Endothelial cell of umbilical vein (primary cell): ENCODE results near the gene APMAP. TPM values are rescaled to one million over a fixed set of nuclear protein-coding genes. Genes with fewer than 3 reads are reported as not detected.

ENCODE experiments used
- BruUV-seq: library from RNA; stranded (reverse); fragments of 400-500 nt; replicated peaks from 2 replicates; lab custom pipeline; 2021; lab: Mats Ljungman, UMichigan
- CTCF ChIA-PET: fragments of 300-600, 350-600 bp; sonication (Branson Sonifier 250); formaldehyde crosslinking; loops from one replicate; lab custom pipeline; 2021; ENCODE audit warnings: antibody characterized with exemption, inconsistent platforms; lab: Charles Lee
- POLR2A ChIA-PET: fragments of 300-600, 350-600 bp; sonication (Branson Sonifier 250); formaldehyde crosslinking; loops from one replicate; lab custom pipeline; 2021; ENCODE audit warnings: antibody characterized with exemption, inconsistent platforms; lab: Charles Lee
- DNase-seq: peaks from one replicate; pipeline ENCODE4 v3.0.0-alpha.2; 2011; ENCODE audit warnings: low read depth, low spot score
- FAIRE-seq: peaks from 2 replicates; lab custom pipeline; 2011; peaks lifted over from hg19 to GRCh38; lab: Jason Lieb, UNC
- H2AFZ ChIP-seq: 2 replicates; pipeline ENCODE4 v1.6.0; 2012; ENCODE audit warnings: low read depth, low read length, control low read depth, inconsistent platforms
- H3K27ac ChIP-seq: 2 replicates; pipeline ENCODE4 v1.5.1; 2011; ENCODE audit warnings: low read depth, mild to moderate bottlenecking, control low read depth, low read length, moderate library complexity; ENCODE audit not compliant: insufficient read depth
- H3K27me3 ChIP-seq, 2 experiments: 2 replicates each; pipeline versions ENCODE4 v1.6.0 to v1.6.1; 2011; ENCODE audit warnings: low read length in 2 of 2, mixed read lengths in 1 of 2; ENCODE audit not compliant: control insufficient read depth in 2 of 2, insufficient read depth in 2 of 2
- H3K36me3 ChIP-seq, 2 experiments: 2 replicates in 1 of 2; 3 replicates in 1 of 2; pipeline ENCODE4 v1.5.1; 2011; ENCODE audit warnings: low read length in 2 of 2, mild to moderate bottlenecking in 1 of 2, moderate library complexity in 1 of 2; ENCODE audit not compliant: control insufficient read depth in 2 of 2, insufficient read depth in 2 of 2; ENCODE audit errors: extremely low read depth in 1 of 2
- H3K4me1 ChIP-seq: 3 replicates; pipeline ENCODE4 v1.5.1; 2011; ENCODE audit warnings: mild to moderate bottlenecking, low read length; ENCODE audit not compliant: control insufficient read depth, insufficient read depth; ENCODE audit errors: extremely low read depth
- H3K4me2 ChIP-seq: 2 replicates; pipeline ENCODE4 v1.6.1; 2011; ENCODE audit warnings: low read length, control low read depth, mixed read lengths; ENCODE audit not compliant: insufficient read depth
- H3K4me3 ChIP-seq, 3 experiments: fragments of 200-600 bp in 1 of 3; sonication (generic), shearing (Covaris generic) in 1 of 3; replicated peaks in 1 of 3; 2 replicates each; pipeline ENCODE4 v1.5.1; 2011 to 2016; ENCODE audit warnings: control low read depth in 3 of 3, low read length in 3 of 3, mild to moderate bottlenecking in 2 of 3, inconsistent platforms in 1 of 3, low read depth in 1 of 3, moderate library complexity in 1 of 3; ENCODE audit not compliant: insufficient read depth in 1 of 3
- H3K79me2 ChIP-seq: 2 replicates; pipeline ENCODE4 v1.6.0; 2012; ENCODE audit warnings: low read length, inconsistent platforms; ENCODE audit not compliant: control insufficient read depth, insufficient read depth
- H3K9ac ChIP-seq: replicated peaks from 2 replicates; pipeline ENCODE3; 2011; ENCODE audit warnings: low read length, control low read depth; ENCODE audit not compliant: insufficient read depth; ENCODE audit errors: extremely low read depth
- H3K9me1 ChIP-seq: replicated peaks from 3 replicates; pipeline ENCODE4 v1.6.0; 2011; ENCODE audit warnings: mild to moderate bottlenecking, low read length; ENCODE audit not compliant: control insufficient read depth, insufficient read depth; ENCODE audit errors: extremely low read depth
- H3K9me3 ChIP-seq: replicated peaks from 2 replicates; pipeline ENCODE4 v1.5.1; 2012; ENCODE audit warnings: low read length, inconsistent platforms; ENCODE audit not compliant: control insufficient read depth, insufficient read depth
- H4K20me1 ChIP-seq: replicated peaks from 2 replicates; pipeline ENCODE3; 2011; ENCODE audit warnings: mild to moderate bottlenecking, low read length; ENCODE audit not compliant: control insufficient read depth, insufficient read depth; ENCODE audit errors: extremely low read depth
- EZH2 ChIP-seq: IDR thresholded peaks from 2 replicates; pipeline ENCODE4 v1.6.1; 2012; ENCODE audit warnings: borderline replicate concordance, low read depth, mild to moderate bottlenecking, moderate library complexity, low read length, inconsistent platforms; ENCODE audit not compliant: severe bottlenecking
- FOS ChIP-seq: IDR thresholded peaks from 2 replicates; pipeline ENCODE4 v1.6.1; 2011; ENCODE audit warnings: mild to moderate bottlenecking, low read length, moderate library complexity, borderline replicate concordance; ENCODE audit not compliant: insufficient read depth
- GATA2 ChIP-seq: IDR thresholded peaks from 2 replicates; pipeline ENCODE4 v1.7.0; 2011; ENCODE audit warnings: low read depth, mild to moderate bottlenecking, moderate library complexity, mixed read lengths, low read length; ENCODE audit not compliant: insufficient read length, insufficient read depth
- JUN ChIP-seq: IDR thresholded peaks from 2 replicates; pipeline ENCODE4 v1.6.1; 2011; ENCODE audit warnings: borderline replicate concordance, low read depth; ENCODE audit not compliant: insufficient read length, insufficient read depth
- MYC ChIP-seq: IDR thresholded peaks from one replicate; pipeline ENCODE4 v1.6.1; 2011; ENCODE audit warnings: mild to moderate bottlenecking, low read depth, low read length
- POLR2A ChIP-seq: IDR thresholded peaks from 2 replicates; pipeline ENCODE4 v1.6.1; 2012; ENCODE audit warnings: low read depth, mild to moderate bottlenecking, control low read depth, low read length
- POLR2AphosphoS5 ChIP-seq: IDR thresholded peaks from 2 replicates; pipeline ENCODE4 v1.6.1; 2012; ENCODE audit warnings: low read depth, mild to moderate bottlenecking, control low read depth, low read length, moderate library complexity; ENCODE audit not compliant: insufficient read depth
- dilution Hi-C: fragments of 300-500 bp; cut with MboI; formaldehyde crosslinking; loops from one replicate; pipeline ENCODE4 v1.15.0; 2019; ENCODE audit warnings: low sequenced_read_pairs; ENCODE audit not compliant: extremely low pct_ligation_motif_present
- intact Hi-C: fragments of 100-400 bp; cut with micrococcal nuclease; formaldehyde crosslinking; loops from one replicate; pipeline ENCODE4 v1.10.0; 2022
- polyA plus RNA-seq, 4 experiments: library from polyadenylated mRNA; depleted of rRNA in 3 of 4; stranded (reverse) in 3 of 4; unstranded in 1 of 4; fragments of >200 nt; gene quantifications; 2 replicates each; pipeline versions ENCODE4 v1.2.1 to v1.2.3, GENCODE V29; 2011 to 2012; ENCODE audit warnings: missing spikeins in 1 of 4
- total RNA-seq: library from RNA; stranded (reverse); gene quantifications from 2 replicates; pipeline ENCODE4 v1.2.3, GENCODE V29; 2021
- TF ChIP-seq, protein P1 (sequence below), 2 donors: IDR thresholded peaks; 1 replicate in 1 of 2; 2 replicates in 1 of 2; pipeline ENCODE4 v1.5.1; 2011; ENCODE audit warnings: low read length in 2 of 2, mild to moderate bottlenecking in 2 of 2, moderate library complexity in 2 of 2, control low read depth in 1 of 2, inconsistent platforms in 1 of 2, low read depth in 1 of 2; ENCODE audit not compliant: insufficient read depth in 1 of 2; ENCODE audit errors: extremely low read depth in 1 of 2
- TF ChIP-seq, protein P2 (sequence below): IDR thresholded peaks from 2 replicates; pipeline ENCODE4 v1.6.1; 2011; ENCODE audit not compliant: insufficient read depth, insufficient read length

The APMAP gene
- total and polyA plus RNA-seq, 2 donors (not counting 3 experiments of a cell fraction or from before 2014, with no cell fraction given), result 80.7 to 110 TPM

DNA sequence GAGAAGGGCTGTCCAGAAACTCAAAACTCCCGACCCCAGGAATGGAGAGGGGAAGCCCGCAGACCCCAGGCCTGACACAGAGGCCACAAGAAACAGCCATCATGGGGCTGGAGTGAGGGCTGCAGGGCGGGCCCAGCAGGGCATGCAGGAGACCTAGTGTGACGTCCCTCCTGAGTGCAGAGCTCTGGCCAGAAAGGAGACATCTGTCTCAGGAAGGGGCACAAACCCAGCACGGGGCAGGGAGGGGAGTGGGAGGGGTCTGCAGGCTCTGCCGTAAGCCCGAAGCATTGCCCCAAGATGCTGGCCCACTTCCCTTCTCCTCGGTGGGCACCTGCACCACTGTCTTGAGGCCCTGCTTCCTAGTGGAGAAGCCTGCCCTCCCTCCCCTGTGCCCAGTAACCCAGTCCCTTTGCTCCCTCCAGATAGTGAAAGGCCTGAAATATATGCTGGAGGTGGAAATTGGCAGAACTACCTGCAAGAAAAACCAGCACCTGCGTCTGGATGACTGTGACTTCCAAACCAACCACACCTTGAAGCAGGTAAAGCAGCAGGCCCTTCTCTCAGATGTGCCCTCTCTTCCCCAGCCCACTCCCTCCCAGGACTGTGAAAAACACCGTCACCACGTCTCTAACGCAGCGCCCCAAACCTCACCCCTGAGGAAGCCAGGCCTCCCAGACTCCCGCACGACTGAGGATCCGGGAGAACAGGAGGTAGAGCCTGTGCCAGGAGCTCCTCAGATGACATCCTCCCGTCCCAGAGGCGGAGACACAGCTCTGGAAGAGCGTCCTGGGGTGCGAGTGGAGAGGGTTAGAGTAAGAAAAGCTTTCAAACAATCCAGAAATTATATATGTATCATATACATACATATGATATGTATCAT, 33.8 kb downstream of the APMAP start:
- no TSS peak for BruUV-seq
- Histone ChIP-seq H3K9me1 (no peaks in the 10 kb centered on the region), H3K79me2 (no peaks in the 10 kb centered on the region), H3K9ac (no peak overlapping the region), H3K4me2 (no peak overlapping the region), H3K27ac (no peak overlapping the region), H4K20me1 (no peaks in the 10 kb centered on the region), H3K4me3 (no peak overlapping the region), H3K27me3 (no peaks in the 10 kb centered on the region), H3K9me3 (no peaks in the 10 kb centered on the region), H2AFZ (no peak overlapping the region), H3K36me3 (peaks cover 2 to 8% of the 10 kb centered on the region in 2 experiments), H3K4me1 (no peaks in the 10 kb centered on the region)
- POLR2A ChIA-PET, result no interaction called here
- no peak for FAIRE-seq
- CTCF ChIA-PET, result no interaction called here
- dilution Hi-C loops (no loop called here), intact Hi-C loops (no loop called here)
- DNase-seq, result no peak
- no peak for TF ChIP-seq GATA2
- no peak for TF ChIP-seq POLR2A
- TF ChIP-seq, protein P1, sequence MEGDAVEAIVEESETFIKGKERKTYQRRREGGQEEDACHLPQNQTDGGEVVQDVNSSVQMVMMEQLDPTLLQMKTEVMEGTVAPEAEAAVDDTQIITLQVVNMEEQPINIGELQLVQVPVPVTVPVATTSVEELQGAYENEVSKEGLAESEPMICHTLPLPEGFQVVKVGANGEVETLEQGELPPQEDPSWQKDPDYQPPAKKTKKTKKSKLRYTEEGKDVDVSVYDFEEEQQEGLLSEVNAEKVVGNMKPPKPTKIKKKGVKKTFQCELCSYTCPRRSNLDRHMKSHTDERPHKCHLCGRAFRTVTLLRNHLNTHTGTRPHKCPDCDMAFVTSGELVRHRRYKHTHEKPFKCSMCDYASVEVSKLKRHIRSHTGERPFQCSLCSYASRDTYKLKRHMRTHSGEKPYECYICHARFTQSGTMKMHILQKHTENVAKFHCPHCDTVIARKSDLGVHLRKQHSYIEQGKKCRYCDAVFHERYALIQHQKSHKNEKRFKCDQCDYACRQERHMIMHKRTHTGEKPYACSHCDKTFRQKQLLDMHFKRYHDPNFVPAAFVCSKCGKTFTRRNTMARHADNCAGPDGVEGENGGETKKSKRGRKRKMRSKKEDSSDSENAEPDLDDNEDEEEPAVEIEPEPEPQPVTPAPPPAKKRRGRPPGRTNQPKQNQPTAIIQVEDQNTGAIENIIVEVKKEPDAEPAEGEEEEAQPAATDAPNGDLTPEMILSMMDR (IDR thresholded peaks at IDR 0.05; ENCODE audit: extremely low read depth in 1 of 2, insufficient read depth in 1 of 2, low read depth in 1 of 2, low read length in 2 of 2), result no peak
- TF ChIP-seq FOS, result no peak
- TF ChIP-seq EZH2, result no peak
- TF ChIP-seq MYC, result no peak
- TF ChIP-seq, protein P2, sequence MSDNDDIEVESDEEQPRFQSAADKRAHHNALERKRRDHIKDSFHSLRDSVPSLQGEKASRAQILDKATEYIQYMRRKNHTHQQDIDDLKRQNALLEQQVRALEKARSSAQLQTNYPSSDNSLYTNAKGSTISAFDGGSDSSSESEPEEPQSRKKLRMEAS, result no peak
- TF ChIP-seq POLR2AphosphoS5, result no peak
- TF ChIP-seq JUN, result no peak
